Astrocyte (in vitro differentiated cells and primary cell): Measurements from ENCODE around the gene PRKCA.

Experiments
- EZH2 ChIP-seq: IDR thresholded peaks from 2 replicates; pipeline ENCODE4 v1.6.1; 2012; ENCODE audit warnings: mild to moderate bottlenecking, low read length, inconsistent platforms; ENCODE audit not compliant: insufficient read depth
- TF ChIP-seq, protein P1 (sequence below): IDR thresholded peaks from 2 replicates; pipeline ENCODE4 v1.5.1; 2011; ENCODE audit warnings: low read depth, mild to moderate bottlenecking, inconsistent platforms, low read length, moderate library complexity; ENCODE audit not compliant: insufficient read depth

DNA sequence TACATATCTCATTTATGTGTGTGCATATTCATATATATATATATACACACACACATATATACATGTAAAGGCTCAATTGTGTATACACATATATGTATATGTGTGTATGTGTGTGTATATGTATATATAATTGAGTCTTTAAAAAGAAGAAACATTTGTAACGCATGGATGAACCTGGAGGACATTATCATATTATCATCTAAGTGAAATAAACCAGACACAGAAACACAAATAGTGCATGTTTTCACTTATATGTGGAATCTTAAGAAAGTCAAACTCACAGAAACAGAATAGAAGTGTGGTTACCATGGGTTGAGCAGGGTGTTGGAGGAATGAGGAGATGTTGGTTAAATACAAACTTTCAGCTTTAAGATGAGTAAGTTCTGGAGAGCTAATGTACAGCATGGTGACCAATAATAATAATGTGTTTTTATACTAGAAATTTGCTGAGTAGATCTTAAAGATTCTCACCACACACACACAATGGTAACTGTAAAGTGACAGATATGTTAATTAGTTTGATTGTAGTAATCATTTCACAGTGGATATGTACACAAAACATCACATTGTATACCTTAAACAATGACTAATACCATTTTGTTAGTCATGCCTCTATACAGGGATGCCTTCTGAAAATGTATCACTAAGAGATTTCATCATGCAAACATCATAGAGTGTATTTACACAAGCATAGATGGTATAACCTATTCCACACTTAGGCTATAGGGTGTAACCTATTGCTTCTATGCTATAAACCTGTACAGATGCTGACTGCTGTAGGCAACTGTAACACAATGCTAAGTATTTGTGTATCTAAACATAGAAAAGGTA is 399.9 kb downstream of the PRKCA start:
- TF ChIP-seq, protein P1, sequence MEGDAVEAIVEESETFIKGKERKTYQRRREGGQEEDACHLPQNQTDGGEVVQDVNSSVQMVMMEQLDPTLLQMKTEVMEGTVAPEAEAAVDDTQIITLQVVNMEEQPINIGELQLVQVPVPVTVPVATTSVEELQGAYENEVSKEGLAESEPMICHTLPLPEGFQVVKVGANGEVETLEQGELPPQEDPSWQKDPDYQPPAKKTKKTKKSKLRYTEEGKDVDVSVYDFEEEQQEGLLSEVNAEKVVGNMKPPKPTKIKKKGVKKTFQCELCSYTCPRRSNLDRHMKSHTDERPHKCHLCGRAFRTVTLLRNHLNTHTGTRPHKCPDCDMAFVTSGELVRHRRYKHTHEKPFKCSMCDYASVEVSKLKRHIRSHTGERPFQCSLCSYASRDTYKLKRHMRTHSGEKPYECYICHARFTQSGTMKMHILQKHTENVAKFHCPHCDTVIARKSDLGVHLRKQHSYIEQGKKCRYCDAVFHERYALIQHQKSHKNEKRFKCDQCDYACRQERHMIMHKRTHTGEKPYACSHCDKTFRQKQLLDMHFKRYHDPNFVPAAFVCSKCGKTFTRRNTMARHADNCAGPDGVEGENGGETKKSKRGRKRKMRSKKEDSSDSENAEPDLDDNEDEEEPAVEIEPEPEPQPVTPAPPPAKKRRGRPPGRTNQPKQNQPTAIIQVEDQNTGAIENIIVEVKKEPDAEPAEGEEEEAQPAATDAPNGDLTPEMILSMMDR, result no peak
- TF ChIP-seq EZH2, result no peak
